Activated T-cell treated with anti-CD3 and anti-CD28 coated beads, Interleukin-2, amount 50 U/mL, for 48 hours (primary cell): ENCODE data around the gene NTN1.

Experiments
- DNase-seq, 2 experiments: peaks; one replicate each; pipeline ENCODE4 v3.0.0-alpha.2; 2020

Gene NTN1

DNA sequence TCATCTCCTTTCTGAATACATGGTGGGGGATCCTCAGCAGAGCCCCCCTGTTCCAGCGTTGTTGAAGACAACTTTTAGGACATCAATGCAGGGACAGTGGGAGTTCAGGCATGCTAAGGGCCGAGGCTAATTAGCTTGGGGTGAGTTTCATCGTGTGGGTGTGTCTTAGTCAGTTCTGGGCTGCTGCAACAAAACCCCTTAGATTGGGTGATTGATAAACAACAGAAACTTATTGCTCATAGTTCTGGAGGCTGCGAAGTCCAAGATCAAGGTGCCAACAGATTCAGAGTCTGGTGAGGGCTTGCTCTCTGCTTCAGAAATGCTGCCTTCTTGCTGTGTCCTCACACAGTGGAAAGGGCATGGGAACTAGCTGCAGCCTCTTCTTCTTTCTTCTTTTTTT is 214.0 kb downstream of the NTN1 start:
- peak; percentile 47 to 49 for DNase-seq

DNA sequence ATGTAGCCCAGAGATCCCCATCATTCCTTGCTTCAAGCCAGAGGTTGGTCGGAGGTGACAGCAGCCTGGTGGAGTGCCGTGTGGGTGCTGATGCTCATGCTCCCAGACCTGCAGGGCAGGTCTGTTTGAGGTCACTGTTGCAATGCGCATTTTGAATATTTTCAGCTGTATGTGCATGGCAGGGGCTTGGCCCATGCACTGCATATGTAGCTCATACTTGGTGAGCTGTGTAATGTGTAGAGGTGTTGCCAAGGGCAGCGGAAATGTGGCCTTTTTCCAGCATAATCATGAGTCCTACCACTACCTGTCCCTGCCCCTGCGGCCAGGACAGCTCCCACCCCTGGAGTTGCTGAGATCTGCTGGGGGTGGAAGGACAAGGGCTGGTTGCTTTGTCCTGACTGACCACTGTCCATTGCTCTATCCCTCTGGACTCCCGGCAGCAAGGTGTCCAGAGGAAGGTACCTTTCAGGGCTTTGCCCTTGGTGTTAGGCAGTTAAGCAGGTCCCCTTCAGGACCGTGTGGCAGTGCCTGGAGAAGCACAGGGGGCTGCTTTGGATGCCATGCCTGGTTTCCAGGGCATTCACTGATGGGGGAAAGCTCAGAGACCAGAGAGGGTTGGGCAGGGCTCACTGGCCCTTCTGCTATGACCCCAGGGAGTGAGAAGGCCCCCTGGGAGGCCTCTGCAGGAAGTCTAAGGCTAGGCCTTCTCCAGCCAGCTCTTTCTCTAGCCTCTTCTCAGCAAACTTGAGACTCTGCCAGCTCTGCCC is 215.2 kb downstream of the NTN1 start:
- DNase-seq, result no peak

DNA sequence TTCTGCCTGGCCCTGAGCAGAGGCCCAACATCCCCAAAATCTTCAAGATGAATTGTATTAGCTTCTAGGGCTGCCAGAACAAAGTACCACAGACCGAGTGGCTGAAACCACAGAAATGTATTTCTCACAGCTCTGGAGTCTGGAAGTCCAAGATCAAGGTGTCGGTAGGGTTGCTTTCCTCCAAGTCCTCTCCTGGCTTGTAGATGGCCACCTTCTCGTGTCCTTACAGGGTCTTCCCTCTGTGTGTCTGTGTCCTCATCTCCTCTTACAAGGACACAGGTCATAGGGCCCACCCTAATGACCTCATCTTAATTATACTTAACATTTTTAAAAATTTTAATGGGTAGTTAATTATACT is 215.7 kb downstream of the NTN1 start:
- DNase-seq, result no peak

DNA sequence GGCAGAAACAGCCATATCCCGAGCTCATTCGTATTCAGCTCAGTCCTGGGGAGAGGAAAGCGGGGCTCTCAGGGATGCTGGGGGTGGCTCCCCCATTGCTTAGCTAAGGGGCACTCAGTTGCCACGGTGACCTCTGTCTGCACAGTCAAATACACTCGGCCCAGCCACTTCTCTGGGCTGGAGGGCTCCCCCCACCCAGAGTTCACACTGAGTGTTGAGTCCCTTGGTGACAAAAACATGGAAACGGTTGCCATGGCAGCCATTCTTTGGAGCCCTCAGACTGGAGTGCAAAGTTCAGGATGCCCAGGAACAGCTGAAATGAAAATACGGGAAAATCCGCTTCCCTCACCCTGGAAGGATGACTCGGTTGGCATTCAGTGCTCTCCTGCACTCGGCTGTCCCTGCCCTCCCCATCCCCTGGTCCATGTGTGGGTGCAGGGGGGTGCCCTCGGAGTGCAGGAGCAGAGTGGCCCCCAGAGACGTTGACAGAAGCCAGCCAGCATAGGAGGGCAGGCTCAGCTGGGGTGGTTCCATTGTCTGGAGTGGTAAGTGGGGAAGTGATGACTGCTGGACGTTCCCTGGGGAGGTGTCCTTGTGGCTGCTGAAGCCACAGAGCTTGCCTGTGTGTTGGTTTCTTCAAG is 216.5 kb downstream of the NTN1 start:
- DNase-seq, result no peak

DNA sequence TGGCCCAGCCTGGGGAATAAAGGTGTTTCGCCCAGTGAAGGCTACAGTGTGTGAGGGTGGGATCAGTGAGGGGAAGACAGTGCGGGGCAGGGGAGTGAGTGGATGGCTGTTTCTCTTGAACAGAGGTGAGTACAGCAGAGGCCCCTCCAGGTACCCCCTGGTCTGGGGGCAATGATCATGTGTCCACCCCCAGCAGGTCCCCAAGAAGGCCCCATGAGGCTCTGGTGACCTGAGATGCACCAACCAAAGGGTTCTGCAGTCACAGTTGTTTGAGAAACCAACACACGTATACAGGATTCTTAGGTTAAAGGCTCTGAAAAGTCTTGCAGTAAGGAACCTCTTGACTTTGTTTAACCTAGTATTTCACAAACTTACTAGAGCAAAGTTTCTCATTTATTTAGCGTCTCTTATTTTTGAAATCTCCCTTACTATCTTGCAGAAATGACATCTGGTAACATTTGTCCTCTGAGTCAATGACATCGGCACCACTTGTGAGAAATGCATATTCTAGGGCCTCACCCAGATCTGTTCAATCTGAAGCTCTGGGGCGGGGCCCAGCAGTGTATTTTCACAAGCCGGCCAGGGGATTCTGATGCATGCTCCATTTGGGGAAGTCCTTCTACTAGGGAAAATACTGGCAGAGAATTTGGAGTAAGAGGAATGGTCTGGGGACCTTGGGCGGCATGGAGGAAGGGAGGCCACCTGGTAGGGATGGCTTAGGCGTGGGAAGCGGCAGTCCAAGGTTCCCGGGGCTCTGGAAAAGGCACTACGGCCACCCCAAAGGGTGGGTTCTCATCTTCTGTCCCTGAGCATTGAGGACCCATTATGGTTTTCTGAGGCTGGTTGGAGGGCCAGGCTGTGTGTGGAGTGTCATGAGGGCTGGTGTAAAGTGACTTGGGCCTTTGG is 217.3 kb downstream of the NTN1 start:
- DNase-seq, result no peak

DNA sequence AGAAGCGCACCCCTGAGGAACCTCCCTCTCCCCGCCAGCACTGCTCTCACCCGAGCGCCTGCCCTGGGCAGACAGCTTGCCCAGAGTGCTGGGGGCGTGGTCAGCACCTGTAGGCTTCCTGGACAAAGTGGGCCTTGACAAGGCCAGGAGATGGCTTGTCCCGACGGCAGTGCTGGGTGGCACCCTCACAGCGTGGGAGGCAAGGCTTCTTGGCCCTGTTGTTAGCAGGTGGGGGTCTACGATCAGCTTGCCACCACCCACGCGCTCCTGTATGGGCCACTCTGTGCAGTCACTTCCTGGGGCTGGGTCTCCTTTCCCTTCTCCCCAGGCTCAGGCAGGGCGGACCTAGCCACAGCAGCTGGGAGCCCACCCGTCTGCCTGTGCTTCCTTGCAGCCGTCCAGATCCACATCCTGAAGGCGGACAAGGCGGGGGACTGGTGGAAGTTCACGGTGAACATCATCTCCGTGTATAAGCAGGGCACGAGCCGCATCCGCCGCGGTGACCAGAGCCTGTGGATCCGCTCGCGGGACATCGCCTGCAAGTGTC is 218.0 kb downstream of the NTN1 start:
- peak in 1 of 2 experiments; percentile 74 for DNase-seq

DNA sequence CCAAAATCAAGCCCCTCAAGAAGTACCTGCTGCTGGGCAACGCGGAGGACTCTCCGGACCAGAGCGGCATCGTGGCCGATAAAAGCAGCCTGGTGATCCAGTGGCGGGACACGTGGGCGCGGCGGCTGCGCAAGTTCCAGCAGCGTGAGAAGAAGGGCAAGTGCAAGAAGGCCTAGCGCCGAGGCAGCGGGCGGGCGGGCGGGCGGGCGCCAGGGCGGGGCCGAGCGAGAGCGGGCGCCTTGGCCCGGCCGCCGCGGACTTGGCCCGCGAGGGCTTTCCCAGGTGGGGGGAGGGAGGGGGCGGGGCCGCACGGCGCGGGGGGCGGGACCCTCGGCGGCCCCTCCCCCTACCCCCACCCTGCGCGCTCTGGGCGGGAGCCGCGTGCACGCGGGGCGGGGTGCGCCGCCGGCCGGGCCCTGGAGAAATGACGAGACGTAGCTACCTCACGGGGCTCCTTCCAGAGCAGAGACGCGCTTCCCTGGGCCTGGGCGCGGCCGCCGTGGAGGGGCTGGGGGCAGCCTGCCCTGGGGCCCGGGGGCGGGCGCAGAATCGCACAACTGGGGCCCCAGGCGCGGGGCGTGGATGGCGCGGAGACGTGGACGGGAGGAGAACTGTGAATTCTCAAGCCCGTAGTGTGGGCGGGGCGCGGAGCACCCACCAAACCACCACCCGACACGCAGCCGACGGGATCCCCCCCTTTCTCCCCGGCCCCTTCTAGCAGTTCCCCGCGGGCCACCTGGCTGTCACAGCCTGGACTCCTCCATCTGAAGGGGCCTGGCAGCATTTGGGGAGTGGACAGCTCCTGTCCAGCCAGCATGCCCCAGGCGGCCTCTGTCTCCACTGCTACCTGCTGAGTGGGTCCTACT is 218.7 kb downstream of the NTN1 start:
- DNase-seq, result peak; percentile 77 to 81

DNA sequence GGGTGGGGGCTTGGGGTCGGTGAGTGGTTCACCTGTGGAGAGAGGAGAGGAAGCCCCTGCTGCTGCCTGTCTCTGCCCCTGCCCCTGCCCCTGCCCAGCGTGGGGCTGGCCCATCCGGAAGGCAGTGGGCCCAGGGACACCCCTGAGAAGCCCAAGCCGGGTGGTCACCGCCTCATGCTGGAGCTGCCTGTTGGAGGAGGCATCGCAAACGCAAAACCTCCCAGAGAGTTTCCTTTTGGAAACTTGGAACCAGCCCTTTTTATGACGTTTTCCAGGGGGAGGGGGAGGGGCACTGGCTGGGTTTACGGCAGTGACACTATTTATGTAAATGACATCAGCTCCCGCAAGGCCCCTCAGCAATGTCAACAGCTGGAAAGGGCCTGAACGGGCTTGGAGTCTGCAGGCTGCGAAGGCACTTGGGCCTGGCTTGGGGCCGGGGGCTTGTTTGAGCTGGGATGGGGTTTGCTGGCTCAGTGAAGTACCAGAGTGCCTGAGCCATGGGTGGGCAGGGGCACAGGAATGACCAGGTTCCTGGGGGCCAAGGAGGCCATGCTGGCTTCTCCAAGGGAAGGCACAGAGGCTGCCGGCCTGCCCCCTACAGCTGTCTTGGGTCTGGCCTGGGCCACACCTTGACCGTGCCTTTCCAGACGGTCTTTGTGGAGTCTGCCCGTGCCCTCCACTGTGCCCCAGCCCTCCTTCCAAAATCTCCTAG is 219.5 kb downstream of the NTN1 start:
- DNase-seq, result no peak

DNA sequence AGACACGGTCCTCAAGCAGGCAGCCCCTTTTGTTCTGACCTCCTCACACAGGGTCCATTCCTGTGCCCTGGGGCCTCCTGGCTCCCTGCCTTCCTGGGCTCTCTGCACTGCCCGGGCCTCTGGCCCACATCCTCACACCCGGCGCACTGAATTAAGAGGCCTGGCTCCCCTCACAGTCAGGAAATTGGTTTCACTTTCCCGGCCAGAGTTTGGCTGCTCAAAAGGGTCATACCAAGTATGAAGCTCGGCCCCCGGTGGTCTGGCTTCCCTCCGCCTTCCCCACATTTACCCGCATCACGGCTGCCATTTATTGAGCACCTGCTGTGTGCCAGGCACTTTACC is 220.0 kb downstream of the NTN1 start:
- no peak for DNase-seq

DNA sequence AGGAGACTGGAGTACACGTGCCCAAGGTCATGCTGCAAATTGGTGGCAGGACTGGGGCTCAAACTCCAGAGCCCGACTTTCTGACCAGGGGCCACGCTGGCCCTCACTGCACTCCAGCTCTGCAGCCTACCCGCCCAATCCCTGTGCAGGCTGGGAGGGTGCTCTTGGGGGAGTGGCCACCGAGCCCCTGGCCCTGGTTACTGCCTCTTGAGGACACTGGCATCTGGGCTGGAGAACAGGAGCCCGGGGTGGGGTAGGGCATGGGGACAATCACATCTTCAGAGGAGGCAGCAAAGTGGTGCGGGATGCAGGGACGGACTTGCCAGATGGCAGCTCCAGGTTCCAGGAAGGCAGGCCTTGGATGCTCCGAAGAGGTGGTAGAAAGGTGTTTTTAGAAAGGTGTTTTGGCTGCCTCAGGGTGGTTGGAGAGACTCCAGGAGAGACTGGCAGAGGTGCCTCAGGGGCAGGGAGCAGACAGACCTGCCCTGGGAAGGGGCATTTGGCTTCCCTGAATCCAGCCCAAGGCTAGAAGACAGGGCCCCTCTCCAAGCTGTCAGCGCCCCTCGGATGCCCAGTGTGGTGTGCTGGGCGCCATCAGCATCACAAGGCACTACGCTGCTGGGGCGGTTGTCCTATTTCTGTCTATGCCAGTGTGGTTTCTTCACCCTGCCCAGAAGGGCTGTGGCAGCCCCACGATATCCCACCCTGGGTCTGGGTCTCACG is 220.6 kb downstream of the NTN1 start:
- no peak for DNase-seq

DNA sequence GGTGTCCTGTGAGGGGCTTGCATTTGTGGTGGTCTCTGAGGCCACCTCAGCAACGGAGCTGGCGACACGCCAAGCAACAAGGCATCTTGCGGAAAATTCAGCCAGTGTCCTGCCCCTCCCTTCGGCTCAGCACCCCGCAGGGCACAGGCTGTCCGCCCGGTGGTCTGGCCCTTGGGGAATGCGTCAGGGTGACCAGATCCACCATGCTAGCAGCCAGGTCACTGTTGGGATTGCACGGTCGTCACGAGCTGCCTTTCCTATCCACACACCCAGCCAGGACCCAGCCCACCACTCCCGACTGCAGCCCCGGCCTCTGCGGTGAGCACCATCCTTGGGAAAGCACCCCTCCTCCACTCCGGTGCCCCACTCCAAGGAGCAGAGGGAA is 221.2 kb downstream of the NTN1 start:
- DNase-seq, result no peak

DNA sequence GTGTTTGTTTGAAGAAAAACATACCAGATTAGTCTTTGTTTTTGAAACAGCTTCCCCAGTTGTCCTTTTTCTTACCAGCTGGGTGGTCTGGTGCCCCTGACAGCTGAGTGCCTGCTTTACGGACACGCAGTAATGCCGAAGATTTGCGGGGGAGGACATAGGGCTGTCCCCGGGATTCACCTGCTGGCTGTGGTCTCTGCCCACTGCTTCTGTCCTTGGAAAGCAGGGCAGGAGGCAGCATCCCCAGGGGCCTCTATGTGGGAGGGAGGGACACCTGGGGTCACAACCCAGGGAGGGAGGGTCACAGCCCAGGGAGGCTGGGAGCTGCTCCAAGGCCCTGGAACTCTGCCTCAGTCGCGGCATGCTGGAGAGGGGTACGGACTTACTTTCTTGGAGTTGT is 221.7 kb downstream of the NTN1 start:
- DNase-seq, result no peak

DNA sequence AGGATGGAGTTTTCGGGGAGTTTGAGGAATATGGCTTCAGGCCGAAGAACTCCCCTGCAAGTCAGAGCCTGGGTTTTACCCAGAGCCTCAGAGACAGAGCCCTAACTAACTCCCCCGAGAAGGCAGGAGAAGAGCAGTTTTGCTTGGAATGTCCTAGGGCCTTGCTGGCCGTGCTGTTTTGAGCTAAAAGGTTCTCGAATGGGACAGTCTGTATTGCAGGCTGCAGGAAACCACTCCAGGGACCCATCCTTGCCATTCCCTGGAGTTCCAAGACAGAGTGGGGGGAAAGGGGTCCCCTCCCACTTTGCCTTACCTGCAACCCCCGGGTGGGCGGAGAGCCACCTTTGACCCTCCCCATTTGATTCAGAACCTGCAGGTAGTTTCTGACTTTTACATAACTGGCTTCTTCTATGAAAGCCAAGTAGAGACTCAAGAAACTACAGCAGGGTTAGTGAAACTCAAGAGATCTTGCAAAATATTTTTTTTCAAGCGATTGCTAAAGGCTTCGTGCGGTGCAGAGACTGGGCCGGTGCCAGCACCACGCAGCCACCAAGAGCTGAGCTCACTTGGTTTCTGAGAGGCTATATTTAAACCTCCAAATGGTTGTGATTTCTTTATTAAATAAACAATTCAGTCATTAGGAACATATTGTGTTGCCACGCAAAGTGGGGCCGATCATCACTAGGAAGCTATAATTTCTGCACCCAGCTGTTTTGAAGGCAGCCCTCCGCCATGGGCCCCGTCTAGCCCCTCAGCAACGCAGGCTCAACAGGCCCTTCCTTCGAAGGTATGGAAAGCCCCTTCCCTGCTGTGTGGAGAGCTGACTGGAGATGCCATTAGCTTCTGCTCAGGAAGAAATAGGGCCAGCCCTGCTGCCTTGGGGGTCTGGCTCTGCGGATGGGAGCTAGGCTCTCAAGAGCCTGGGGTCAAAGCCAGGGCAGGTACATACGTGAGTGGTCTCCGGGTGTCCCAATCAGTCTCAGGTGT is 223.0 kb downstream of the NTN1 start:
- no peak for DNase-seq

DNA sequence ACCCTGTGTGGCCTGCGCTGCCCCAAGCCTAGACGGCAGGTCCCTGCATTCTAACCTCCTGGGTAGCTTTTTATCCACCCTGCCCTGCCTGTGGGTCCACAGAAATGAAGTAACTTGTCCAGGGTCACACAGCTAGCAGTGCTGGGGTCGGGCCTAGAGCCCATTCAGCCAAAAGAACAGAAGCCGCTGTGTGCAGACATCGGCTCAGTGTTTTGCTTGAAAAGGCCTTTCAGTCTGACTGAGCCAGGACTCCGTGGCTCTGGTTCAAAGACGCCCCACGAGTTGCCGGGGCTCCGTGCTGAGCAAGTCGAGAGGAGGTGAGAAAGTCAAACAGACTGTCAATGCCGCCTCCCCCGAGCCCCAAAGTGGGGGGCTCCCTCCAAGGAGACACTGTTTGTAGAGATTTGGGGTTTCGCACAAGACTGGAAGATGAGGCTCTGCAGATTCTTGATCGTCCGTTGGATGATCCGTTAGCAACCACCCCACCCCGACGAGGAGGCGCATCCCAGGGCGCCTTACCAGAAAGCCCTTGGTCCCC is 226.2 kb downstream of the NTN1 start:
- DNase-seq, result no peak

DNA sequence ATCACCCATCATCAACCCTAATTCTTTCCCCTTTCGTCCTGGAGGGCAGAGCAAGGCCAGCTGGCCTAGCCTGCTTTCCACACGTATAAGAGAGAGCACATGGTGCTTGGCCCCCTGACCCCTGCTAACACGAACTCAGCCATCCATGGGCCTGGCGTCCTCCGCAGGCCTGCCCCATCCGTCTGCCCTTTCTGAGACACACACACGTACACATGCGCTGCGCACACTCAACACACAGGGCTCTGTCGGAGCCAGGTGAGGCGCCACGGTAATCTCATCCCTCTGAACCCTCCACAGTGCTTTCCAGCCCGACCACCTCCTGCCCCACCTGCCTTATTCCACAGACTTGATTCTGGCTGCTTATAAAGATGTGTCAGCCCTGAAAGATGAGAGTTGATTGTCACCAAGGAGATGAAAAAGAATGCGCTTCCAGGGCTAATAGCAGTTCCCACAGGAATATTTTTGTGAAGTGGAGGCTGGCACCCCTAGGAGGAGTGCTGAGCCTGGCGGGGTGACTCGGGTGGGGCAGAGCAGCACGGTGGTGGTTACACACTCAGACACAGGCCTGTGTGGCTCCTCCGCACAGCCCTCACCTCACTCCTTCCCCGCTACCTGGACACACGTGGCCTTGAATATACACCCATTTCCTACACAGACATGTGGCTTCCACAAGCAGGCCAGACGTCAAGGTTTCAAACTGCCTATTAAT is 228.1 kb downstream of the NTN1 start:
- DNase-seq, result no peak

DNA sequence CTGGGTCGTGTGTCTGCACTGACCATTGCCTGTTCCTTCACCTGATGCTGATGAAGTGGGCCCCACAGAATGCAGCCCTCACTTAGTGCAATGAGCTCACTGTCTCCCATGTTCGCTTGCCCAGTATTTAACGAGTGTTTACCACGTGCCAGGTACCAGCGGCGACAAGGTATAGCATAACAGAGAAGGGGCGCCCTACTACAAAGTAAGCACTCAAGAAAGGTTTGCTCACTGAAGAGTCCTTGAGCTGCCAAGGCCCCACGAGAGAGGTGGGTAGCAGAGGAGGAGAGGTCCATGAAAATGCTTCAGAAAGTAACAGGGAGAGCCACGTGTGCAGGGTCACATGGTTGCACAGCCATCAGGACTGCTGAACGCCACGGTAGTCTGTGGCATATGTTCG is 230.0 kb downstream of the NTN1 start:
- no peak for DNase-seq

DNA sequence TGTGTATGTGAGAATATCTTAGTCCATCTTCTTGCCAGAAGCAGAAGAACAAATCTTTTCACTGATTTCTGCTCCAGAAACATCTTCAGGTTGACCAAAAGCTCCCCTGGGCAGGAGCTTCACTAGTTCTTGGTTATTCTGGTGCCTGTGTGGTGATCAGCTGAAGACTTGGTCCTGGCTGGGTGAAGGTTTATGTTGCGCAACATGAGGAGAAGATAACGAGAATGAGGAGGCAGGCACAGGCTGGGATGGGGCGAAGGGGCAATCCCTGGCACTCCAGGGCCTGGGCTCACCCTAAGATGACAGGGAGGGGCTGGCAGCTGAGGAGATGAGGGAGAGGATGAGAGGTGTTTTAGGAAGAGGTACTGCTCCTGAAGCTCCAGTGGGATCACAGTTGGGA is 232.0 kb downstream of the NTN1 start:
- DNase-seq, result no peak

DNA sequence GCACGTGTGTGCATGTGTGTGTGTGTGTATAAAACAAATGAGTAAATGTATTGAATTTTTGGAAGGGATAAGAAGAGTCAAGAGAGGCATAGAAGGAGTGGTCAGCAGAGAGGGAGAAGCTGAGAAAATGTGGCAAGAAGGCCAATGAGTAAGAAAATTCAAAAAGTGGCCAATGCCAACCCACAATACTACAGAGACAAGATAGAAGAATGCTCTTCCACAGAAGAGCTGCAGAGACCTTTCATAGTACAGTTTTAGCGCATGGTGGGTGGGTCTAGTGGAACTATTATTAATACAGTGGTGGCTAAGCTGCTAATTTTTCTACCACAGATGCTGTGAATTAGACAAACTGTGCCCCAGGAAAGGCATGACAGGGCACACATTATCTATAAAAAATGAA is 233.5 kb downstream of the NTN1 start:
- DNase-seq, result no peak

DNA sequence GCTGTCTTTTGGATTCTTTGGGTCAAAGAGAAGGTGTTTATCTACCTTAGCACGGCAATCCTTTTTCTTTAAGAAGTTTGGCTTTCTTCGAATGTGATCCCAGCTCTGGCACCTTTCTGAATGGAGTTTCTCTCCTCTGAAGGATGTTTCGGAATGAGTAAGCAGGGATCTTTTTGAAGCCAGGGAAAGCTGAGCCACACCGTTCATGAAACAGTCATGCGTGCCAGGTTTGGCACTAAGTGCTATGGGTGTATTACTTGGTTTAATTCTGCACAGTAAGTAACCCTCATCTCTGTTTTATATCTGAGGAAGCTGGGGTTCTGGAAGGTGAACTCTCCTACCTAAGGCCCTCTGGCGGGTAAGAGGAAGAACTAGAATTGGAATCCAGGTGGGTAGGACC is 234.5 kb downstream of the NTN1 start:
- DNase-seq, result no peak
